CD4-positive, alpha-beta T cell treated with Interleukin-4 for 4 hours (primary cell): Measurements from ENCODE around the gene GNAI2.
A peak's percentile ranks its signal among the peaks of the same experiment; 100 is the strongest.
"Not testable (repeated sequence)": the region's sequence is repeated elsewhere in the genome, so short reads cannot be mapped to it uniquely, and the experiment has no call there.

Experiments used
- DNase-seq: peaks from one replicate; pipeline ENCODE4 v3.0.0-alpha.2; 2020

The GNAI2 gene

DNA sequence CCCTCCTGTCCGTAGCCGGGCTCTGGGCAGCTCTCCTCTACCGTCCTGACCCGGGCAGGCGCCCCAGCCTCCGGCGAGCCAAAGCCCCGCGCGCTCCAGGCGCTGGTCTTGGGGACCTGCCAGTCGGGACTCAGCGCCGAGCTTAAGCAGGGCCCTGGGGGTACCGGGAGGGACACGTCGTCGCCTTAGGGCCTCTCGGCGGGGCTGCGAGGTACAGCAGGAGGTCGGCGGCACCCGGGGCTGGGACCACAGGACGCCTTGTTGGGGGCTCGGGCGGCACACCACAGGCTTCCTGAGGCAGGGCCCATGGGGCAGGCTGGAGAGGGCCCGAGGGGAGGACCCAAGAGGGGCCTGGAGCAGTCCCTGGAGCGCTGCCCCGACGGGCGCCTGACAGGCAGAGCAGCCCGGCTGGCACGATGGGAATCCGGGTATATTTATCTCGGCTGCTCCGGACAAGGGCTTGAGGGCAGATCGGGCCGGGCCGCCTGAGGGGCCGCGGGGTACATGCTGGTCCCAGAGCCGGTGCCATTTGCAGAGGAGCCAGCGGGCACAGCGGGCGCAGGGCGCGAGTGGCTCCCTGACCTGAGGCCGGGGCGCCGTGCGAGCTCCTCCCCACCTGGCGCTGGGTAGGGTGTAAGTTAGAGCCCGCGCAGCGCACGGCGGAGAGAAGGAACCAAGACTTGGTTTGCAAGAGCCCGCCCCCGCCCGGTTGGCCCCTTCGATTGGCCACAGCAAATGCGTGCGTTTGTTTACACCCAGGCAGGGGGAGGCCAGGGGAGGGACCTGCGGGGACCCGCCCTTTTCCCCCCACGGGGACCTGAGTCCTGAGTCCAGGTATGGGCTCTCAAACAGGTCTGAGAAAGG, 30.4 kb upstream of the GNAI2 start:
- no peak for DNase-seq

GRCh38 chr3:50207359-50208042, 28.5 kb upstream of the GNAI2 start:
- DNase-seq, result no peak

DNA sequence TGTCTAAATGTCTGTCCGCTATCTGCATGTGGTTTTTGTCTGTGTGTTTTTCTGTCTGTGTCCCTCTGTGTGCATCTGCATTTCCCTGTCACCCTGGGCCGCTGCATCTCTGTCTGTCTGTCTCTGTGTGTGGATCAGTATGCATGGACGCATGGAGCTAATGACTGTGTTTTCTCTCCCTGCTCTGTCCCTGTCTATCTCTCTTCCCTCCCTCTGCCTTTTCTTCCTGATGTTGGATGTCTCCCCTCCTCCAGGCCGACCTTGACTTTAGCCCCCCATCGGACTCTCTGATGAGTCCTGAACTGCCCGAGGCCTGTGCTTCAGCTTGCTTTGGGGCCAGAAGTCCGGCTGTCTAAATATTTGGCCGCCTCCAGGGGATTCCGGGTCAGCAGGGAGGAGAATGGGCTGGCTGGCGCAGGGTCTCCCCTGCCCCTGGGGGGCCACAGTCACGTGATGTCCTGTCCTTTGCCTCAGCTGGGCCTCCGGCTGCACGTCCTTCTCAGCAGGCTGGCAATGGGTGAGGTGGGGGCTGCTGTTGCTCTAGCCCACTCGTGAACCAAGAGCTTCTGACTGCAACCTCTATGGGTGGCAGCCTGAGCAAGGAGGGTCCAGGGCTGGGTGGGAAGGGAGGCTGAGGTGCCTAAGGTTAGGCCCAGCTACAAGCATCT, 27.2 kb upstream of the GNAI2 start:
- no peak for DNase-seq

GRCh38 chr3:50210176-50210509, 25.9 kb upstream of the GNAI2 start:
- DNase-seq, result no peak

DNA sequence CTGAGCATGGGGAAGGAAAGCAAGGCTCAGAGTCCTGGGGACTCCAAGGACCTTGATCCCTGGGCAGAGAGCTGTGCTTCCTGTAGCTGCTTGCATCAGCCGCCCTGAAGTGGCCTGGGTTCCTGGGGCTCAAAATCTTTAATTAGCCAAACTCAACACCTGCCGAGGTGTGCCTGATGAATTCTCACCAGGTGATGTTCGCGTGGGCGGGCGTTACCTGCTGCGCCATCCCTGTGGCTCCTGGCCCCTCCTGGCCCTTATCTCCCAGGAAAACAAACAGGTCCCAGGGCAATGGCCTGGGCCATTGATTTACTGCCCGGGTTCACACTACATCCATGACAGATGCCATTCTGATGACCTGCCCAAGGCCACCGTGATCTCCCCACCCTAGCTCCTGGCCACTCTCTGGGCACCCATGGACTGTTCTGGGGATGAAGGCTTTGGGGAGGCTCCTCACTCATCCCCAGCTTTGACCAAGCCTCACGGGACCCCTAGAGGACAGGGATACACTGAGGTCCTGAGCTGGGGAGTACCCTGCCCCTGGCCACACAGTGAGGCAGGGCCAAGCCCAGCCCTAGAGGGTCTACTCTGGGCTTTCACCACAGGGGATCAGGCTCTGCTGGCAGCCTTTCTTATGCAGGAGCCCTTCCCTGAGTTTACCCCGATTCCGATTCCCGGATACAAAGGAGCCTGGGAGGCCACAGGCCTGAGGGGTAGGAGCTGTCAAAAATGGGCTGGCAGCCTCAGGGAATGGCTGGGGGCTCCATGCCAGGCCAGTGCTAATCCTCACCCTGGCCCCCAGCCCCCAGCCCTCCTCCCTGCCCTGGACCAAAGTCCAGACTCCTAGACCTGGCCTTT, 25.3 kb upstream of the GNAI2 start:
- DNase-seq, result no peak

DNA sequence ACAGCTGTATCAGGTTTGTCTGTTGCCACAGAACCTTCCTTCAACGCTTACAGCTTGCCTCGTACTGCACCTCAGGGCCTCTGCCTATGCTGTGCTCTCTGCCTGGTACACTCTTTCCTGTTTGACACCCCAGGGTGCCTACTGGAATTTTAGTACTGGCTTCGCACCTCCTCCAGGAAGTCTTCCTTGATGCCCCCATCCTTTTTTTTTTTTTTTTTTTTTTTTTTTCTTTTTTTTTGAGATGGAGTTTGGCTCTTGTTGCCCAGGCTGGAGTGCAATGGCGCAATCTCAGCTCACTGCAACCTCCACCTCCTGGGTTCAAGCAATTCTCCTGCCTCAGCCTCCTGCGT, 24.7 kb upstream of the GNAI2 start:
- DNase-seq, result not testable (repeated sequence)

GRCh38 chr3:50211930-50212329, 24.1 kb upstream of the GNAI2 start:
- DNase-seq, result no peak

DNA sequence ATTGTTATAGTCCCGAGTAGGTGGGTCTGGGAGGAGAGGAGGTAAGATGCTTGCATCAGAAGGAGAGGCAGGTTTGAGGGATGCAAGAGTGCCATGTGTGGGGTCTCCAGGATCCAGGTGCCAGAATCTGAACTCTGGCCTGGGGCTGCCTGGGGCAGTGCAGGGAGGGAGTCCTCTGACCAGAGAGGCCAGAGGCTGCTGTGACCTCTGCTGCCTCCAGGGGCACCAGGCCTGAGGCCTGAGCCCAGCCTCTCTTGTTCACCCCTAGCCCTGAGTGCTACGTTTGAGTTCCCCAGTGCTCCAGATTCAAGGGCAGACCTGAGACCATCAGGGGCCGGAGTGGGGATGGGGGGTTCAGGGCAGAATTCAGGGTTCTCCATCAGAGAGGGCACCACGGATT, 23.5 kb upstream of the GNAI2 start:
- DNase-seq, result no peak

- DNase-seq, result no peak
Observed at GRCh38 chr3:50212971-50213370, 23.0 kb upstream of the GNAI2 start.

GRCh38 chr3:50213373-50213772, 22.6 kb upstream of the GNAI2 start:
- DNase-seq, result no peak

- DNase-seq, result no peak
Observed at GRCh38 chr3:50214824-50215223, 21.2 kb upstream of the GNAI2 start.

DNA sequence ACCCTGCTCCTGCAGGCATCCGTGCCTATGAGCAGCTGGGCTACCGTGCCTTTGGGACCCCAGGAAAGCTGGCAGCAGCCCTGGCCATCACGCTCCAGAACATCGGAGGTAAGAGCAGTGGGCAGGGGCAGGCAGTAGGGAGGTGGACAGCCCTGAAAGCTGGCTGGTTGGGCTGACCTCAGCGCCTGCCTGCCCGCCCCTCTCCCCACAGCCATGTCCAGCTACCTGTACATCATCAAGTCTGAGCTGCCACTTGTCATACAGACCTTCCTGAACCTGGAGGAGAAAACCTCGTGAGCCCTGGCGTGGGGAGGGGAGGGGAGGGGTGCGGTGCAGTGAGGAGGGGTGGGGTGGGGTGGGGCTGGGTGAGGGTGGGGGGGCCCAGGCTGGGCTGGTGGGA, 20.5 kb upstream of the GNAI2 start:
- no peak for DNase-seq

DNA sequence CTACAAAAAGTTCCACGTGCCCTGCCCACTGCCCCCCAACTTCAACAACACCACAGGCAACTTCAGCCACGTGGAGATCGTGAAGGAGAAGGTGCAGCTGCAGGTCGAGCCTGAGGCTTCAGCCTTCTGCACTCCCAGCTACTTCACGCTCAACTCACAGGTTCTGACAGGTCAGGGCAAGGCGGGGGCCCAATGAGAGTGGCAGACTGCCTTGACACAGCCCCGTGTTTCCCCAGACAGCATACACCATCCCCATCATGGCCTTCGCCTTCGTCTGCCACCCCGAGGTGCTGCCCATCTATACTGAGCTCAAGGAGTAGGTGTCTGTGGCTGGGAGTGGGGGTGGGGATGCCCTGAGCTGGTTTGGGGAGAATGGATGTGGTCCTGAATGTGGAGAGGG, 18.3 kb upstream of the GNAI2 start:
- no peak for DNase-seq

DNA sequence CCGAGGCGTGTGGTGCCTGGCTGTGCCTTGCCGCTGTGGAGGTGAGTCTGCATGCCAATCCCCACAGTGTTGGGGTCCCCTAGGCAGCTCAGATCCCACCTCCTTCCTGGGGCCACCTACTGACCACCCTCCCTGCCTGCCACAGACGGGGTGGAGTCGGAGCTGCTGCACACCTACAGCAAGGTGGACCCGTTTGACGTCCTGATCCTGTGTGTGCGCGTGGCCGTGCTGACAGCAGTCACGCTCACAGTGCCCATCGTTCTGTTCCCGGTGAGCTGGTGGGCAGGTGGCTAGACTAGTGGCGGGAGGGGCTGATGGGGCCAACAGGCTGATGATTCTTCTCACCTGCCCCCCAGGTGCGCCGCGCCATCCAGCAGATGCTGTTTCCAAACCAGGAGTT, 17.6 kb upstream of the GNAI2 start:
- DNase-seq, result no peak

DNA sequence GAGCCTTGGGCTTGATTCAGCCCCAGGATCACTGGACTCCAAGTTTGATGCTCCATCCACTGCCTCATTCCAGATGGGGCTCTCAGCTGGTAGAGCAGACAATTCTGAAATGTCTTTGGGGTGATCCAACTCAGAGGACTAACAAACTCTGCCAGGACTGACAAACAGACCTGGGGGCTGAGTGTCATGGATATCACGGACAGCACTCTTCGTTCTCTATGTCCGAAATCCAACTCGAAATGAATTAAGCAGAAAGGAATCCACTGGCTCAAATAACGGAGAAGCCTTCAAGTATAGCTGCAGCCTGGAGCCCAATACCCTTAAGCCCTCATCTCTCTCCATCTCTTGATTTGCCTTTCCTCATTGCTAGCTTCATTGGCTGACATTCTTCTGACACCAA, 16.7 kb upstream of the GNAI2 start:
- no peak for DNase-seq

DNA sequence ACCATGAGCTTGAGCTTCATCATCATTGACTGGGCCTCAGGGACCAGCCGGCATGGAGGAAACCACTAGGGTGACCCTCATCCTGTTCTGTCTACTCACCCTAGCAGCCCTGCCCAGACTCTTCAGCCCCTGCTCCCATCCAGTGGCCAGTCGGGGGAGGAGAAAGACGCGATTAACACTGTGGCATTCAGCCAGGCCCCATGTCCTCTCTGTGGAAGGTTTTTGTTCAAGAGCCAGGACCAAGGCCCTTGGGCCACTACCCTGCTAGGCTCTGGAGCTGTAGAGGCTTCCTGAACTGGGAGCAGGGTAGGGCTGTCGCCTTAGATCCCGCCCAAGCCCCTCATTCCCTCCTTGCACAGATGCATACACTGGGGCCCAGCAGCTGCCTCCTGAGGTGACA, 15.9 kb upstream of the GNAI2 start:
- DNase-seq, result no peak

- DNase-seq, result no peak
Observed at GRCh38 chr3:50221051-50221410, 15.0 kb upstream of the GNAI2 start.

DNA sequence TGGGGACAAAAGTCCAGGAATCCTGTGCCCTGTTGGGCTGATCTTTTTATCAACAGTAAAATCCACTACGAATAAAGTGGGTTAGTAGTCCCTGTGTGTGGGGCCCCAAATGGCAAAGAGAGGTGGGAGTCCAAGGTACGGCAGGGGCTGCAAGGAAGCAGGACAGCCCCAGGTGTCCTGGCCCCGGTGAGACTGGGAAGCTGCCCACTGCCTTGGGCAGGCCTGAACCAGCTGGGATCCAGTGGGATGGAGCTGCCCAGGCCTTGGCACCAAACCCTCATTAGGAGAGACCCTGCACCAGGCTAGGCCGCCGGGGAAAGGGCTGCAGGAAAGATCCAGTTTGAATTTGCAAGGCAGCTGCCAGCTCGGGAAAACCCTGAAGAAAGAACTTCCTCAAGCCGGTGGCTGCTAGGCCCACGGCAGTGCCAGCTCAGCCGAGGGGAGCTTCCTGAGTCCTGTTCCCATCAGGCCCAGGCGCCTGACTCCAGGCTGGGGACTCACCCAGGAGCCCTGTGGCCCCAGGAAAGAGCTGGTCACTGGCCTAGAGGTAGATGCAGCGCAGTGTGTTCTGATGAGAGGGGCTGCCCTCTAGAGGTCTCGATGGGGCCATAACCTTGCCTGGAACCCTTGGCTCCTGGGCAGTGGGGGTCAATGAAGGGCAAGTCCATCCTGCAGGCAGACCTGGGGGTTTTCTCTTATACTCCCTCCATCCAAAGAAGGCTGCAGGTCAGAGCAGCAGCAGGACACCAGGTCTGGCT, 14.4 kb upstream of the GNAI2 start:
- DNase-seq, result no peak

DNA sequence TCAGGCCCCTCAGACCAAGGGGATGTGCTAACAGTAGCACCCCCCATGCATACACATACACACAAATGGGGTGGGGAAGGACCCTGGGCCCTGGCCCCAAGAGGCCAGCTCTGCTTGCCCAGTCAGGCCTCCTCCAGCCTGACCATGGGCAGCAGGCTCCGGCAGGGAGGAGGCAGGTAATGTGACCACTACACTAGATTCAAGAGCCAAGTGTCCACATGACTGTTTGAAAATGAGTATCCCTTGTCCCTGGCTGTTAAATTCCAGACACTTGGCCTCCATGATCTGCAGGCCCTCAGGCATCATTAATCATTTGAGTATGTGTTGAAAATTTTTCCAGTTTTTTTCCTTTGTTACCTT, 13.9 kb upstream of the GNAI2 start:
- no peak for DNase-seq

DNA sequence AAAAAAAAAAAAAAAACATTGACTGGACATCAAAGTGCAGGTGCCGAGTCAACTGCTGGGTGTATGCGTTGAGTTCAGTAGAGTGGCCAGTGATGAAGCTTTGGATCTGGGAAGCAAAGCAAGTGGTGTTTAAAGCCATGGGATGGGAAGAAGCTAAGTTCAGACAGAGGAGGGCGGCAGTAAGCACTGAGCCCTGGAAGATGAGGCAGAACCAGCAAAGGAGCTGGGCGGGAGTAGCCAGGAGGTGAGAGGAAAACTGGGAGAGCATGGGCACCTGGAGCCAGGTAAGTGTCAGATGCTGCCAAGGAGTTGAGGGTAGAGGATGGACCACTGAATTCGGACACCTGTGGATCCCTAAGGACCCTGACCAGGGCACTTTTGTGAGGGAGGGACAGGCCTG, 11.4 kb upstream of the GNAI2 start:
- DNase-seq, result no peak

DNA sequence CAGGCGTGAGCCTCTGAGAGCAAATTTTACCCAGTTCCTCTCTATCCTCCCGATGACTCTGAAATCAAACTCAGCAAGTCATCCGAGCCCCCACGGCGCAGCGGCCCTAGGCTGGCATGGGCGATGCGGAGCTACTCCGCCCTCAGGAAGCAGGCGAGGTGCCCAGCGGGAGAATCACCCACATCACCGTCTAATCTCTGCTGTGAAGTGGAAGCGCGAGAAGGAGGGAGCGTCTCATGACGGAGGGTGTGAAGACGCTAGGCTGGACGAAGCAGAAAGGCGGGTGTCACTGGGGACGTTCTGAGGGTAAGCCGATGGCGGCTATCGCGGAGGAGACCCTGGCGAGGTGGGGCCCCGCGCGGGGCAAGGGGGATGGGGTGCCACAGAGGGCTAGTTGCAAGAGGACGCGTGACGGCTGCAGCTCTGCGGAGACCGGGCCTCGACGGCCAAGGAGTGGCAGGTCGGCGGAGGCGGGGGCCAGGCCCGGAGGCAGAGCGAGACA, 9.1 kb upstream of the GNAI2 start:
- DNase-seq, result no peak

DNA sequence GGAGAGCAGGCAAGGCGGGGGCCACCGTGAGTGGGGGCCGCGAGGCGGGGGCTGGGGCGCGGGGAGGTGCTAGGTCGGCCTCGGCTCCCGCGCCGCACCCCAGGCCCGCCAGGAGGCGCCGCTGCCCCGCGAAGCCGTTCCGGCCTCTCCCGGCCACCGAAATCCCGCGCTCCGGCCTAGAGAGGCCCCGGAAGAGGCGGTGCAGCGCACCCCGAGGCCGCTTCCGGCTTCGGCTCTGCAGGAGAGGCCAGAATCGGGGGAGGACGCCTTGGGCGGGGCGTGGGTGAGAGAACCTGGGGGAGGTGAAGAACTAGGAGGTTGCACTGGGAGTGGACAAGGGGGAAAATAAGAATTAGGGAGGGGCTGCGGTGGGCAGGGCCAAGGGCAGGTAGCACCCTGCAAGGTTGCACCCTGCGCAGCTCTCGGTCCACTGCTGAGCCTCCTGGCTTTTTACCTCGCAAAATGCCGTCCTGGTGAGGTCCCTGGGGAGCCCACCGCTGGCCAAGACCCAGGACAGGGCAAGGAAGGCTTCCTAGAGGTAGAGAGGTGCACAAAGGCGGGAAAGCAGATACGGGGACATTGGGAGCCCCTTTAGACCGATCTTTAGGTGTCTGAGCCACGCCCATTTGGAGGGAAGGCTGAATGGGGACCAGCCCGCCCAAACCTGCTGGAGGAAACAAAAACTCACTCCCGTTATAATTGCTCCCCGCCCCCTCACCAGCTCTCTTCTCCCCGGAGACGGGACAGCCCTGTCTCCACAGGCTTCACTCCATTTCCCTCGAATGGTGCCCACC, 8.4 kb upstream of the GNAI2 start:
- DNase-seq, result peak; percentile 92
